OCI-LY3 (cell line): ENCODE data around the gene ICOS.

Experiments
- EZH2phosphoT487 ChIP-seq: fragments of 200-600 bp; shearing (Covaris generic); IDR thresholded peaks from 2 replicates; pipeline ENCODE4 v1.6.1; 2018; ENCODE audit warnings: antibody characterized with exemption, mixed run types, low read depth
- TF ChIP-seq, protein P1 (sequence below): fragments of 200-600, 300-600 bp; sonication (generic); IDR thresholded peaks from 2 replicates; pipeline ENCODE4 v1.5.1; 2014; ENCODE audit warnings: antibody characterized with exemption, low read length, low read depth

- TF ChIP-seq, protein P1, sequence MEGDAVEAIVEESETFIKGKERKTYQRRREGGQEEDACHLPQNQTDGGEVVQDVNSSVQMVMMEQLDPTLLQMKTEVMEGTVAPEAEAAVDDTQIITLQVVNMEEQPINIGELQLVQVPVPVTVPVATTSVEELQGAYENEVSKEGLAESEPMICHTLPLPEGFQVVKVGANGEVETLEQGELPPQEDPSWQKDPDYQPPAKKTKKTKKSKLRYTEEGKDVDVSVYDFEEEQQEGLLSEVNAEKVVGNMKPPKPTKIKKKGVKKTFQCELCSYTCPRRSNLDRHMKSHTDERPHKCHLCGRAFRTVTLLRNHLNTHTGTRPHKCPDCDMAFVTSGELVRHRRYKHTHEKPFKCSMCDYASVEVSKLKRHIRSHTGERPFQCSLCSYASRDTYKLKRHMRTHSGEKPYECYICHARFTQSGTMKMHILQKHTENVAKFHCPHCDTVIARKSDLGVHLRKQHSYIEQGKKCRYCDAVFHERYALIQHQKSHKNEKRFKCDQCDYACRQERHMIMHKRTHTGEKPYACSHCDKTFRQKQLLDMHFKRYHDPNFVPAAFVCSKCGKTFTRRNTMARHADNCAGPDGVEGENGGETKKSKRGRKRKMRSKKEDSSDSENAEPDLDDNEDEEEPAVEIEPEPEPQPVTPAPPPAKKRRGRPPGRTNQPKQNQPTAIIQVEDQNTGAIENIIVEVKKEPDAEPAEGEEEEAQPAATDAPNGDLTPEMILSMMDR: no peak
- TF ChIP-seq EZH2phosphoT487: no peak
These were observed 22.6 kb upstream of the ICOS start for GRCh38 chr2:203913947-203914346.
